Globus pallidus (tissue), 1 donor: ENCODE results near the gene PMPCB.
A peak's percentile ranks its signal among the peaks of the same experiment; 100 is the strongest.
"Not testable (repeated sequence)": the region's sequence is repeated elsewhere in the genome, so short reads cannot be mapped to it uniquely, and the experiment has no call there.

Experiments used
- DNase-seq: peaks from one replicate; pipeline ENCODE4 v3.0.0-alpha.2; 2015; ENCODE audit warnings: low spot score

The PMPCB gene

GRCh38 chr7:103296901-103297836 lies at the start of gene PMPCB:
TSS of gene PMPCB (plus strand) at chr7:103297435. CDS start at chr7:103297460, 25 bp downstream.
- peak; percentile 93 for DNase-seq

- DNase-seq, result not testable (repeated sequence)
Measured at GRCh38 chr7:103253699-103254506, 43.3 kb upstream of the PMPCB start.

GRCh38 chr7:103264054-103264453 lies 33.2 kb upstream of the PMPCB start:
- not testable (repeated sequence) for DNase-seq

- DNase-seq, result not testable (repeated sequence)
Measured at GRCh38 chr7:103266229-103266628, 31.0 kb upstream of the PMPCB start.

GRCh38 chr7:103273374-103273773 lies 23.9 kb upstream of the PMPCB start:
- not testable (repeated sequence) for DNase-seq

GRCh38 chr7:103274867-103275266 lies 22.4 kb upstream of the PMPCB start:
- DNase-seq, result not testable (repeated sequence)

- DNase-seq, result not testable (repeated sequence)
Measured at GRCh38 chr7:103278195-103278594, 19.0 kb upstream of the PMPCB start.

- peak; percentile 4 for DNase-seq
Measured at GRCh38 chr7:103279636-103279962, 17.6 kb upstream of the PMPCB start.

- DNase-seq, result peak; percentile 50
Measured at GRCh38 chr7:103279963-103280802, 17.1 kb upstream of the PMPCB start.

- peak; percentile 5 for DNase-seq
Measured at GRCh38 chr7:103280803-103281155, 16.5 kb upstream of the PMPCB start.

GRCh38 chr7:103282802-103283427 lies 14.3 kb upstream of the PMPCB start:
- DNase-seq, result not testable (repeated sequence)

GRCh38 chr7:103292122-103292521 lies 5.1 kb upstream of the PMPCB start:
- DNase-seq, result no peak

GRCh38 chr7:103293526-103293925 lies 3.7 kb upstream of the PMPCB start:
- DNase-seq, result no peak

- DNase-seq, result no peak
Measured at GRCh38 chr7:103297837-103298179, 573 bp downstream of the PMPCB start.

GRCh38 chr7:103299660-103300059 lies 2.4 kb downstream of the PMPCB start:
- DNase-seq, result no peak

- no peak for DNase-seq
Measured at GRCh38 chr7:103301441-103301840, 4.2 kb downstream of the PMPCB start.

- DNase-seq, result no peak
Measured at GRCh38 chr7:103307503-103308231, 10.4 kb downstream of the PMPCB start.

- DNase-seq, result no peak
Measured at GRCh38 chr7:103314852-103315251, 17.6 kb downstream of the PMPCB start.

GRCh38 chr7:103316380-103316941 lies 19.2 kb downstream of the PMPCB start:
- DNase-seq, result no peak

GRCh38 chr7:103317009-103317408 lies 19.8 kb downstream of the PMPCB start:
- no peak for DNase-seq

GRCh38 chr7:103325744-103326143 lies 28.5 kb downstream of the PMPCB start:
- DNase-seq, result no peak
